Peyer's patch (tissue), 4 donors: ENCODE measurements around the gene GLIS1.

ENCODE experiments used
- CTCF ChIP-seq, 6 experiments: fragments of 450-650 bp in 4 of 6; fragments of 200-600 bp in 2 of 6; sonication (generic) in 1 of 6; IDR thresholded peaks; one replicate each; pipeline ENCODE4 v1.5.1; 2017 to 2019; ENCODE audit warnings: antibody characterized with exemption in 6 of 6, mild to moderate bottlenecking in 3 of 6, moderate library complexity in 1 of 6
- POLR2A ChIP-seq, 2 donors: fragments of 450-650 bp; IDR thresholded peaks; one replicate each; pipeline ENCODE4 v1.5.1; 2017; ENCODE audit warnings: antibody characterized with exemption in 2 of 2, mild to moderate bottlenecking in 2 of 2, moderate library complexity in 2 of 2

GRCh38 chr1:53568540-53568939, 170.4 kb downstream of the GLIS1 start:
- TF ChIP-seq CTCF (IDR thresholded peaks at IDR 0.05) (no peak), POLR2A (IDR thresholded peaks at IDR 0.05) (no peak)
